C4-2B (cell line): Measurements from ENCODE around the gene OTX2.

Experiments used
- H3K27ac ChIP-seq: fragments of 450-650 bp; 2 replicates; pipeline ENCODE4 v1.5.1; 2017
- CTCF ChIP-seq: fragments of 450-650 bp; conservative IDR thresholded peaks from 2 replicates; pipeline ENCODE4 v1.5.1; 2017; ENCODE audit warnings: mild to moderate bottlenecking
- ZFX ChIP-seq: fragments of 450-650 bp; IDR thresholded peaks from 2 replicates; pipeline ENCODE4 v1.6.1; 2017

The OTX2 gene

GRCh38 chr14:56760164-56760914, 49.9 kb downstream of the OTX2 start:
- H3K27ac ChIP-seq = no peak overlapping the region
- TF ChIP-seq ZFX (no peak), CTCF (no peak)

- TF ChIP-seq CTCF (no peak), ZFX (no peak)
- no peak overlapping the region for H3K27ac ChIP-seq
Observed at GRCh38 chr14:56759633-56760032, 50.6 kb downstream of the OTX2 start.

GRCh38 chr14:56759094-56759493, 51.2 kb downstream of the OTX2 start:
- TF ChIP-seq CTCF (no peak), ZFX (no peak)
- H3K27ac ChIP-seq = no peak overlapping the region

GRCh38 chr14:56754921-56755320, 55.4 kb downstream of the OTX2 start:
- no peak overlapping the region for H3K27ac ChIP-seq
- no peak for TF ChIP-seq ZFX

GRCh38 chr14:56753396-56753795, 56.9 kb downstream of the OTX2 start:
- TF ChIP-seq CTCF (no peak), ZFX (no peak)

GRCh38 chr14:56752428-56752827, 57.9 kb downstream of the OTX2 start:
- TF ChIP-seq ZFX = no peak
- no peak for TF ChIP-seq CTCF
- no peak overlapping the region for H3K27ac ChIP-seq

More at GRCh38 chr14:56753396-56753795, 56.9 kb downstream of the OTX2 start:
- H3K27ac ChIP-seq = no peak overlapping the region

GRCh38 chr14:56751471-56751870, 58.8 kb downstream of the OTX2 start:
- peak; percentile 11; the same call in 1 of the 2 replicates for TF ChIP-seq CTCF
- TF ChIP-seq ZFX = no peak
- H3K27ac ChIP-seq = no peak overlapping the region
